DMS153 treated with DMSO at 0.1 percent for 48 hours (cell line): ENCODE measurements around the gene AFAP1.

Source experiments
- DNase-seq: peaks from one replicate; lab custom pipeline; 2025; ENCODE audit not compliant: unreplicated experiment; lab: John Stamatoyannopoulos, UW

Gene AFAP1

DNA sequence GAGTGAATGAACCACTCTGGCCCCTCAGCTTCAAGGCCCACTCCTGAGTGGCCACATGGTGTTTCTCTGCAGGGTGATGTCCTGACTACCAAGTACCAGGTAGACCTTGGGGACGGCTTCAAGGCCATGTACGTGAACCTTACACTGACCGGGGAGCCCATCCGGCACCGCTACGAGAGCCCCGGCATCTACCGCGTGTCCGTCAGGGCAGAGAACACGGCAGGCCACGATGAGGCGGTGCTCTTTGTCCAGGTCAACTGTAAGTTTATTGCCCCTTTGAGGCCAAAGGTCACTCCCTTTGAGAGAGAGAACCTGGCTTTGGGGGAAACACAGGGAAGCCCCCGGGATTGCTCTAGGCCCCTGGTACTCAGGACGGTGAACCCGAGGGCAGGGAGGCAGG lies 216.0 kb downstream of the AFAP1 start:
- no peak for DNase-seq

DNA sequence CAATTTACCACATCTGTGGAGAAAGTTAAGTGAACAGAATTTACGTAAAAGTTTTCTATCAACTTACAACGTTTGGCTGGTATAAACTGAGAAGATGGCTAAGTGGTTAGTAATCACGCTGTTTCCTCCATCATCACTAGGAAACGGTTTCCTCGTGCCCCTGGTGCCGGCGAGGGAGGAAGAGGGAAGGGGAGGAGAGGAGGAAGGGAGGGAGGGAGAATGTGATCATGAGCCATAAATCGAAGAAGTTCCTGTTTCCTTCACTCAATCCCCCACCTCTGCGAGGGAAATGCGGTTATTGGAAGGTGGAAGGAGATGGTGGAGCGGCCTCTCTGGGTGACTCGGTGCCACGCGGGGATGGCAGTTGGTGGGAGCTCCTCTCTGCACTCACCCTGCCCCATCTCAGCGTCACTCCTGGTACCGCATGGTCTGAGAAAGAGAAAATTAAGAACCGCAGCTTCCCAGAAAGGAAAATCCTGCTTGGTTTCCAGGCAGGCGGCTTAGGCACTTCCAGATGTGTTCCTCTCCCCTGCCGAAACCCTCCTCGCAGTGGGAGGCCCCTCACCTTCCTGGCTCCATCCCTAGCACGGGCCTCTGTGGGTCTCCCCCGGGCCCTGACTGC lies 216.8 kb downstream of the AFAP1 start:
- no peak for DNase-seq

DNA sequence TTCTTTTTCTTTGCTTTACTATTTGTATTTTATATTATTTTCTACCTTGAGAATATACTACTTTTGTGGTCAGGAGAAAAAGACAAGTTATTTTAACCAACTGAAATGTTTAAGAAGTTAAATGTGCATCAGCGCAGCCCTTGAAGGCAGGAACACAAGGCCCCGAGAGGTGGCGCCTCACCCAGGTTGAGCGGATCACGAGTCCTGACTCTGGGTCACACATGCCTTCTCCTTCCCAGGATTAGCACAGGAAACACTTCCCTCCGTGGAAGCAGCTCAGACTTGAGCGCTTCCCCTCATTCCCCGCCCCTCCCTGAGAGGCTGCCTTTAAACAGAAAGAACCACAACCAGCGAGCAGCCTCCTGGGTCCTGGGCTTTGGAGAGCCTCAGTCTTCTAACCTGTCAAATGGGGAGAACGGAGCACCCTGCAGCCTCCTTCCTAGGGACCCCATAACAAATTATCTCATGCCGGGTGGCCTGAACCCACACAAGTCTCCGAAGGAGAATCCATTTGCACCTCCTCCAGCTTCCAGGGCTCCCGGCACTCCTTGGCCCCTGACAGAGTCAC lies 217.6 kb downstream of the AFAP1 start:
- DNase-seq, result no peak

DNA sequence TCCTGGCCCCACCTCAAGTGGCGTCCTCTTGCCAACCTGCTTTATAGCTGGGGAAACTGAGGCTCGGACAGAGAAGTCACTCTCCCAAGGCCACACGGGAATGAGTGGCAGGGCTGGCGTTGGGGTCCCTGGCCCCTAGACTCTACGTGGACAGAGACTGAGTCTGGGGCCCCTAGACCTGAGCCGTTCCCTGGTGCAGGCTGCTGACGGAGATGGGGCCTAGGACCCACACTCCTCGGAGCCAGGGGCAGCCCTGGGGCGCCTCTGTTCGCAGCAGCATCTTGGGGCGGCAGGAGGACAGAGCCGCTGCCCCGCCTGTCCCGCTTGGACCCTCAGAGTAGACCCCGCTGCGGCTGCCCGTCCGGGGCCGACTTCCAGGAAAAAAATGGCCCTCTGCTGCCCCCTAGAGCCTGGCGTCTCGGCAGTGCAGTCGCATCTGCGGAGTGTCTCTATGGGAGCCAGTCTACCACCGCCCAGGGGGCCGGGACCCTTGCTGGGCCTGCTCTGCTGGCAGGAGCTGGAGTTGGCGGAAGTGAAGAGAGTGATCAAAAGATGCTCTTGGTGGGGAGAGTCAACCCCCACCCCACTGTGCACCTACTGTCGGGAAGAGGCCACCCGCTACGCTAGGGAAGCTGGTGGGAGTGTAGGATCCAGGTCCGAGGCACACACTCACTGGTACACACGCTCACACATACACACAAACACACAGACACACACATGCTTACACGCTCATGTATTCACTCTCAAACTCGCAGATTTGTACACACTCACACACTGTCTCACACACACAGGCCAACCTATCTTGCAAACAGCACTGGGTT lies 220.1 kb downstream of the AFAP1 start:
- DNase-seq, result no peak

DNA sequence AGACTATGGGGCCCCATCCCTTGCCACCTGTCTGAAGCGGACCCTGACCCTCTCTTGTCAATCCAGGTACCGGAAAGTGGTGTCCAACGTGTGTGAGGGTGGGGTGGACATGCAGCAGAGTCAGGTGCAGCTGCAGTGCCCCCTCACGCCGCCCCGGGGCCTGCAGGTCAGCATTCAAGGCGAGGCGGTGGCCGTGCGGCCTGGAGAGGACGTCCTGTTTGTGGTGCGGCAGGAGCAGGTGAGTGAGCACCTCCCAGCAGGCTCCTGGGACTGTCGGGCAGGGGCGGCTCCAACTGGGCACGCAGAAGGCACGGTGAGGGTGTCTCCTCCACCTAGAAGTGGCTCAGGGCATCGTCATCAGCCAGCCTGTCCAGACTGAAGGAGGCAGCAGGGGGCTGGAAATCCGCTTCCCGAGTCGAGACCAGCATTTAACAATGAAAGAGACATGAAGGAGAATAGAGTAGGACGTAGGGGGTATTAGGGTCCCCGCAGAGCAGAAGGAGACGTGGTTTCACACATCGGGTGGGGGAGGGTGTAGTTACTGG lies 221.6 kb downstream of the AFAP1 start:
- DNase-seq, result no peak

DNA sequence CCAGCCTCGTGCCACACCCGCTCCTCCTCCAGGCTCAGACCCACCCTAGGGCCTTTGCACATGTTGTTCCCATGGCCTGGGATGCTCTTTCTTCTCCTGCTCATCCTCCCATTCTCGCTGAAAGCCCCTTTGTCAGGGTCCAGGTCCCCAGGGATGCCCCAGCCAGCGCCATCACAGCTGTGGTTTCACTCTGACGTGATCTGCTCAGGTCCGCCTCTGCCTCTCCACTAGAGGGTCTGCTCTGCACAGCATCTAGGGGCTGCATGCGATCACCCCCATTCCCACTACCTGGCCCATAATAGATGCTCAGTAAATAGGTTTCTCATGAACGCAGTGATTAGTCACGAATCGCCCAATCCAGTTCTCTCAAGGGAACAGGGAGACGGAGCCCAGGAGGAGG lies 222.5 kb downstream of the AFAP1 start:
- DNase-seq, result no peak

DNA sequence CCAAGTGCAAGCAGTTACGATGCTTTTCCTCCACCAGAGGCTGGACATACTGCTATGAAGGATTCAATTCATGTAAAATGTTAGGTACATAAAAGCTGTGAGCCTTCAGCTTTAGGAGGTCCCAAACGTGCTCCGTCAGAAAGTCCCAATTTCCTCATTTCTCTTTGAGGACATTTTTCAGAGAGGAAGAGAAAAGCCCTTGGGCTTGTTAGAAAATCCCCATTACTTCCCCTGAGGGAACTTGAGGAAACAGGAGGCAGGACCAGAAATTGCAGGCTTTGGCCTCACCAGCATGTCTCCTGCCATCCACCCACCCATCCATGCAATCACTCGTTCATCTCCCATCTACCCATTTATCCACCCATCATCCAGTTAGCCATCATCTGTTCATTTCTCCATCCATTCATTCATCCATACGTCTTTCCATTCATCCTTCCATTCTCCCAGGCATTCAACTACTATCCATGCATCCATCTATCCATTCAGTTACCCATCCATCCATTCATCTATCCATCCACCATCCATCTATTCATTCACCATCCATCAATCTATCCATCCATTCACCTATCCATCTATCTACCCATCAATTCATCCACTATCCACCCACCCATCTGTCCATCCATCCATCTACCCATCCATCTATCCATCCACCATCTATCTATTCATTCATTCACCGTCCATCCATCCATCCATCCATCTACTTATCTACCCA lies 223.5 kb downstream of the AFAP1 start:
- DNase-seq, result no peak

DNA sequence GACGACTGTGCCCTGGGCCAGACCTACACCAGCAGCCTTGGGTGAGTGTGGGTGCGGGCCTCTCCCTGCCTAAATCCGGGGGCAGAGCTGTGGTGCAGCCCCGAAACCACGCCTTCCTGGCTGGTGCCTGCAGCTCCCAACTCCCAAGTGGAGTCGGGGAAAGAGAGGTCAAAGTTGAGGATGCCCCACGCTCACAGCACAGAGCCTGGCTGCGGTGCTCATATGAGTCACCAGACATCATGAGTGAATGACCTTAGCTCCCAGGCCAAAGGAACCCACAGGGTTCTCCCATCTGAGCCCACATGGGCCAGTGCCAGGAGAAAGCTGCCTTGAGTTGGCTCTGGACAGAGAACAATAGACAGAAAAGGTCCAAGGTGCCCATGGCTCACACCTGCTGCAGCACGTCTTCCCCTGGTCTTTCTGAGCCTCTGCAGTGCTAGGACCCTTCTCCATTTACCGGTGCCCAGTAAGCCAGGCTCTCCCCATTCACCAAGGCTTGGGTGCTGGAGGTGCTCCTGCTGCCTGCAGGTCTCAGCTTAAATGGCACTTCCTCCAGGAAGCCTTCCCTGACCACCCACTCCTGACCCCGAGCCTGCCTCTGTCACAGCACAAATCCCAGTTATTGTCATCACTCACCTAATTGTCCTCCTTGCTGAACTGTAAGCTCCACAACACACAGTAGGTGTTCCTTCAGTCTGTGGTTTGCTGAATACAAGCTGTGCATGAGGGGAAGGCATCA lies 224.2 kb downstream of the AFAP1 start:
- DNase-seq, result no peak

DNA sequence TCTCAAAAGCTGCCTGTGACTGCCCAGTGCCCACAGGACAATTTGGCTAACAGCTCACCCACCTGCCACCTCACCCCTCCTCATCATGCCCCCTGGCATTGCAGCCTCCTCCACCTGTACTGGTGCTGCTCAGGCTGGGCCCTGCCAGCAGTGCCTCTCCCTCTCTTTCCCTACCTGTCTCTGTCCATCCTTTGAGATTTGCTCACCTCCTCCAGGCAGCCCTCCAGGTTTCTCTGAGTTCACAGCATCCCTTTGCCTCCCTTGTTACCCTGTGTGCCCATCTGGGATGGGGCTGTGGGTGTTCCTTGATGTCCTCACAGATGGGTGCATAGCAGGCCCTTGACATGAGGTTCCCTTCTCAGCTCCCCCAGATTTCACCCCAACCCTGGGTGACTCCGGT lies 224.9 kb downstream of the AFAP1 start:
- DNase-seq, result no peak

DNA sequence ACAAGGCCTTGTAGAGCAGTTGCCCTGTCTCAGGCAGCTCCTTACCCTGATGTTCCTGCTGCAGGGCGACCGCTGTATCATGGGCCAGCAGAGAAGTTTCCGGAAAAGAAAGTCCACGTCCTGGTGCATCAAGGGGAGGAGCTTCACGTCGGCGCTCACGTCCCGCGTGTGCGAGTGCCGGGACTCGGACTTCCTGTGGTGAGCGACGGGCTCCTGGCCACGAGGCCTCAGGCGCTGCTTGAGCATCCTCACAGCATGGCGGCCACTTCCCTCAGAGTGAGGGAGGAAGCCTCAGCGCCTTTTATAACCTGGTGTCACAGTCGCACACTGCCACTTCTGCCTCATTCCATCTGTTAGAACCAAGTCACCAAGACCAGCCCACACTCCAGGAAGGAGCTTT lies 225.5 kb downstream of the AFAP1 start:
- no peak for DNase-seq

DNA sequence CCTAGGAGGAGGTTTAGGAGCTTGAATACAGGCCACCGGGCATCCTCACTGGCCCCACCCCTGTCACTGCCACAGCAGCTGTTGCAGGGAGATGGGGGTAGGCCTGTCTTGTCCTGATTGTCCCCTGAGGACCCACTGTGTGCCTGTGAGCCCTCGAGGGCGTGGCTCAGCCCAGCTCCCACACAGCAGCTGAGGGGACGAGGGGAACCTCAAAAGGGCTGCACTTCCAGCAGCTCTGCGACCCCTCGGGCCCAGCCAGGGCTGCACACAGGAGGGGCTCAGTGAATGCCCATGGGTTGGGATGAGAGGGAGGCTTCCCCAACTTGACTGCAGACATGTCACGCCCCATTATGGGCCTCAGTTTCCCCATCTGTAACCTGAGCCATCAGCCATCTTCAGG lies 225.9 kb downstream of the AFAP1 start:
- DNase-seq, result no peak

DNA sequence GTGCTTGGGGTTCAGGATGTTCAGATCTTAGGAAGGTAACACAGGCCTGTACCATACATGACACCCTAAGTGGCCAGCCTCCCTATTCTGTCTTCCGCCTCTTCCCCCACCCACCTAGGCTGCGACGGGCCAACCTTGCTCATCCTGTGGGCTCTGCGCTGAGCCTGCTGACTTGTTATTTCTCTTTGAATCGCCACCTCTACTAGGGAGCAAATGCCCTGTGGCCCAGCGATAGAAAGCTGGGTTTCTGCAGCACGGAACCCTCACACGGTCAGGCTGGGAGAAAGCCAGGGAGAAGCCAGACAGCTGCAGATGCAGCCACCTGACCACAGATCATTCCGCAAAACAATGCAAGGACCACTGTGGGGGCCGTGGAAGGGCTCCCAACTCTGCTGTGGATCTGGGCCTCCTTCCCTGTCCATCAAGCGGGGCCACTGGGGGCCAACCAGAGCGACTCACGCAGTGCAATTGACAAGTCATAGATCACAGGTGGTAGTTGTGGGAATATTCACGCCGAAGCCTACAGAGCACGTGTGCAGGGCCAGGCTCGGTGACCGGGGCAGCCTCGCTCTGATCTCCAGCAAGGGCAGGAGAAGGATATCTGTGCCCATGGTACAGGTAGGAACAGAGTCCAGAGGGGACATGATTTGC lies 227.5 kb downstream of the AFAP1 start:
- DNase-seq, result no peak

DNA sequence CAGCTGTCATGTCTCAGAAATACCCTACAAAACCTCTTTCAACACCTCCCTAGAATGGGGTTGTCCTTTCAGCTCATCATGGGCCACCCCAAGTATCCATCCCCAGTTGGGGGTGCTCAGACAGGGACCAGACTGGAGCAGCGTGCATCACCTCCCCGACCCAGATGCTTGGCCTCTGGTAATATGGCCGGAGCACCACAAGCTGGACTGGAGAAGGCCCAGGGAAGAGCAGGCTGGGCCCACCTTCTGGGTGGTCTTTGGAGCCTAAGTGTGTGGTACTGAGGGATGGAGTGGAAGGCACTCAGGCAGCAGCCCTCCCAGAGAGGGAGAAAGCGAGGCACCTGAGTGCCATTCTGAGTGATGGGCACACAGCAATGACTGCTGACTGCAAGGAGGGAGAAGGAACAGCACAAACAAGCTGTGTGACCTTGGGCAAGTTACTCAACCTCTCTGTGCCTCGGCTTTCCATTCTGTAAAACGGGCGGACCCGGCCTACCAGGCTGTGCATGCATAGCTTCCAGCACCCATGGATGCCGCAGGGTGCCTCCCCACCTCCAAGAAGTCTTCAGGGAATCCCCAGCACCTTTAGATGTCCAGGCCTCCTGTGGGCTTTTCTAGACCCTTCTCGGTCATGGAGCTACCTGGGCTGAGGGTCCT lies 228.2 kb downstream of the AFAP1 start:
- no peak for DNase-seq

DNA sequence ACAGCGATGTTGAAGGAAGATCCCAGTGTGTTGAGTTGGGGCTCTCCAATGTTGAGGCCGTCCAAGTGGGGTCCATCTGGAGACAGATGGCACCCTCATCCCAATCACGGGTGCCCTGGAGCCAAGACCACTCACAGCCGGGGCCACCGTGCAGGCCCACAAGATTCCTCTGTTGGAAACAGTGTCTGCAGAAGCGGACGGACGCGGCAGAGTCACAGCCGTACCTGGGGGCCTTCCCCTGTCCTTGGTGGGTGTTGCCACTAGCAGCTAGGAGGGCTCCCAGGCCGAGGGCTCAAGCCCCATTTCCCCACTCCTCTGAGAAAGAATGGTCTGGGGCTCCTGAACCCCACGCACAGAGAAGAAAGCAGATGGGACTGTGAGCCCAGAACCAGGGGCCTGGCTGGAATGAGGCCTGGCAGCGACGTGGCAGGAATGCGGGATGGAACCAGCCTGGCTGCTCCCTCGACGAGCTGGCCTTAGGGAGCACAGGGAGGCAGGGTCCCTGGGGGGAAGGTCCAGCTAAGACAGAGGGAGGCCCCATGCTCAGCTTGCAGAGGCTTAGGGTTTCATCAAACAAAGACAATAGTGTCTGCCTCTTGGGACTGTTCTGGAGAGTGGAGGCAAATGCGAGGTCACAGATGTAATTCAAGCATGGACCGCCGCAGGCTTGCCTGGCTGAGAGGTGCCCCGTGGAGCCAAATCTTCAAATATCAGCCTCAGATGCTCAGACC lies 228.9 kb downstream of the AFAP1 start:
- DNase-seq, result no peak

DNA sequence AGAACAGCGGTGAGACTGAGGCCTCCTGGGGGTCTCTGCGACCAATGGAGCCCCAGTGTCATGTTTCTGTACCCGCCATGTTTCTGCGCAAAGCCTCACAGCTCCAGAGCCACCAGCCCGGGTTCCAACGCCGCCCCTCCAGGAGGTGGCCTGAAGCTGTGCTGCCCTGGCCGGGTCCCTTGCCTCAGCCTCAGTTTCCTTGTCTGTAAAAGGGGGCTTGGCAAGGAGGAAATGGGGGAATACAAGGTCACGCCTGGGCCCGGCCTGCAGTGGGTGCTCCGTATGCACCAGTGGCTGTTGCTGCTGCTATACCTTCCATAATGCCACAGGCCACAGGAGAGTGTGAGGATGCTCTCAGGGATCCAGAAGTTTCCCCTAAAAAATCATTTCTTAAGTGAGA lies 229.5 kb downstream of the AFAP1 start:
- no peak for DNase-seq

DNA sequence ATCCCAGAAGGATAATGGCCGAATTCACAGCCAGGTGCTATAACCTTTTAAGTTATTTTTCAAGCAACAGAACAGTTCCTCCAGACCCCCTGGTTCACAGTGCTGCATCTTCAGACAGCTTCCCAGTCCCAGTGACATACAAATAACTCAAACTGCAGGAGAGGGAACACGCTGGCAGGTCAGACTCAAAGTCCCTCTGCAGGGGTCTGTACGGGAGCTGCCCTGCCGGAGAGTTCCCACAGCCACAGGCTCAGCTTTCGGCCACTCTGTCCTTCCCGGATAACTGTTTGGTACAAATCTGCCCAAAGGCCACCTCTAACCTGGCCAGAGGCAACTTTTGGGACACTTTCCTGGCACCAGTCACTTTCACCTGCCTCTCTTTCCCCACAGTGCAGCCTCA lies 230.2 kb downstream of the AFAP1 start:
- DNase-seq, result no peak

DNA sequence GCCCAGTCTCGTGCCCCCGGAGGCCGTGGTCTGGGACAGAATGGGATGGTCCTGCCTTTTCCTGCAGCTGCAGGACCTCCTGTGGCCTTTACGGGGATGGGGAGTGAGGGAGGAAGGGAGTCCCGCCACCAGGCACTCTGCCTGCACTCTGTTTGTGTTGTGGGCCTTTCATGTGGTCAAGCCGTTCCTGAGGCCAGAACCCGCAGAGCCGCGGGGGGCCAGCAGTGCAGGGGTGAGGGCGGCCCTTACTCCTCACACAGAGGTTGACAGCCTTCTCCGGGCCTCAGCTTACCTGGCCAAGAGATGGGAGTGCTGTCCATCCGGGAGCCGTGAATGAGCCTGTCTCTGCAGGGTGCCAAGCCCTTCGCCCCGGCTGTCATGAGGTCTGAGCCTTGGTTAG lies 230.7 kb downstream of the AFAP1 start:
- DNase-seq, result no peak
